ENCODE measurements around the gene PTCD1.
"Not testable (repeated sequence)": the region's sequence is repeated elsewhere in the genome, so short reads cannot be mapped to it uniquely, and the experiment has no call there.

PTCD1 gene

GRCh38 chr7:99407872-99408378 is 30.7 kb downstream of the PTCD1 start:
- DNase-seq, result peak in 1 of 2 experiments; percentile 49

GRCh38 chr7:99406557-99406956 is 32.0 kb downstream of the PTCD1 start:
- DNase-seq, result no peak

- no peak for DNase-seq
Observed at GRCh38 chr7:99404977-99405320, 33.6 kb downstream of the PTCD1 start.

GRCh38 chr7:99404235-99404976 is 34.2 kb downstream of the PTCD1 start:
- DNase-seq, result no peak

- no peak for DNase-seq
Observed at GRCh38 chr7:99403764-99404163, 34.8 kb downstream of the PTCD1 start.

- DNase-seq, result no peak
Observed at GRCh38 chr7:99402854-99403253, 35.7 kb downstream of the PTCD1 start.

- DNase-seq, result no peak
Observed at GRCh38 chr7:99399597-99399996, 39.0 kb downstream of the PTCD1 start.

- no peak for DNase-seq
Observed at GRCh38 chr7:99398891-99399445, 39.6 kb downstream of the PTCD1 start.

GRCh38 chr7:99397297-99397983 is 41.2 kb downstream of the PTCD1 start:
- no peak for DNase-seq

- no peak for DNase-seq
Observed at GRCh38 chr7:99396418-99397296, 41.9 kb downstream of the PTCD1 start.

GRCh38 chr7:99395616-99396327 is 42.8 kb downstream of the PTCD1 start:
- DNase-seq, result no peak

GRCh38 chr7:99394188-99394502 is 44.5 kb downstream of the PTCD1 start:
- no peak for DNase-seq

- DNase-seq, result peak; percentile 80 to 93
Observed at GRCh38 chr7:99393355-99394187, 45.0 kb downstream of the PTCD1 start.

GRCh38 chr7:99392659-99393354 is 45.8 kb downstream of the PTCD1 start:
- DNase-seq, result peak; percentile 93 to 97

- peak; percentile 9 to 60 for DNase-seq
Observed at GRCh38 chr7:99392046-99392445, 46.6 kb downstream of the PTCD1 start.

- no peak for DNase-seq
Observed at GRCh38 chr7:99390941-99391602, 47.5 kb downstream of the PTCD1 start.

GRCh38 chr7:99389772-99390171 is 48.8 kb downstream of the PTCD1 start:
- DNase-seq, result no peak

GRCh38 chr7:99387912-99388311 is 50.7 kb downstream of the PTCD1 start:
- DNase-seq, result no peak

- not testable (repeated sequence) for DNase-seq
Observed at GRCh38 chr7:99387239-99387635, 51.4 kb downstream of the PTCD1 start.

- DNase-seq, result peak in 1 of 2 experiments; percentile 38
Observed at GRCh38 chr7:99386584-99387238, 51.9 kb downstream of the PTCD1 start.
